Measurements from ENCODE around the gene NR5A1.

The NR5A1 gene

GRCh38 chr9:124440786-124441185 lies 66.4 kb downstream of the NR5A1 start:
- DNase-seq (ENCODE audit: low spot score), result no peak

- DNase-seq (ENCODE audit: low spot score), result no peak
Observed at GRCh38 chr9:124439686-124440243, 67.4 kb downstream of the NR5A1 start.

GRCh38 chr9:124439086-124439485 lies 68.1 kb downstream of the NR5A1 start:
- DNase-seq (ENCODE audit: low spot score), result no peak

GRCh38 chr9:124438091-124438490 lies 69.1 kb downstream of the NR5A1 start:
- DNase-seq (ENCODE audit: low spot score), result no peak

- no peak for DNase-seq (ENCODE audit: low spot score)
Observed at GRCh38 chr9:124437086-124437485, 70.1 kb downstream of the NR5A1 start.

GRCh38 chr9:124436320-124436719 lies 70.9 kb downstream of the NR5A1 start:
- no peak for DNase-seq (ENCODE audit: low spot score)
